NAMALWA (cell line): ENCODE data around the gene GET3.
A peak's percentile ranks its signal among the peaks of the same experiment; 100 is the strongest.

Source experiments
- DNase-seq: peaks from one replicate; pipeline ENCODE4 v3.0.0-alpha.2; 2015; ENCODE audit warnings: low spot score

GET3 gene

DNA sequence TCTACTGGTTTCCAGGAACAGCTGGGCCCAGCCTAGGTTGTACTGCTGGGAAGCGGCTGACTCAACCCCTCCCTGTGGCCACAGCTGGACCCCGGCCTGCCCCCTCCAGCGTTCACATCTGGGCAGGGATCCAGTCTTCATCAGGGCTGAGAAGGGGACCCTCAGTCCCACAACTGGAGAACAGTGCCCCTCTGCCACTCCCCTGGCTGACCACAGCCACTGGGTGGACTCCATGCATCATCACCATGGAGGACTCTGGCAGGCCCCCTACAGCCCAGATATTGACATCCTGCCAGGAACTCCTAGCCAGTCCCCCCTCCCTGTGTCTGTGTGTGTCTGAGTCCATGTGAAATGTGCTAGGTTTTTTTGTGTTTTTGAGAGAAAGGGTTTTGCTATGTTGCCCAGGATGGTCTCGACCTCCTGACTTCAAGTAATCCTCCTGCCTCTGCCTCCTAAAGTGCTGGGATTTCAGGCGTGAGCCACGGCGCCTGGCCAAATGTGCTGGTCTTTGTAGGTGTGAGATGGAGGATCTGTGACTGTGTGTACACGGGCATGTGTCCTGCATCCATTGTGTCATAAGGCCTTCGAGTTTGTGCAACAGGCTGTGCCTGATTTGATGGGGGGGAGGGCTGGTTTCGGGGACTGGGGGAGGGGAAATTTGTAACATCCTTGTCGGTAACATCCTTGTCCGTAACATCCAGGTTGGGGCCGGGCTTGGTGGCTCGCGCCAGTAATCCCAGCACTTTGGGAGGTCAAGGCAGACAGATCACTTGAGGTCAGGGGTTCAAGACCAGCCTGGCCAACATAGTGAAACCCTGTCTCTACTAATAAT, 42.1 kb downstream of the GET3 start:
- DNase-seq, result no peak

DNA sequence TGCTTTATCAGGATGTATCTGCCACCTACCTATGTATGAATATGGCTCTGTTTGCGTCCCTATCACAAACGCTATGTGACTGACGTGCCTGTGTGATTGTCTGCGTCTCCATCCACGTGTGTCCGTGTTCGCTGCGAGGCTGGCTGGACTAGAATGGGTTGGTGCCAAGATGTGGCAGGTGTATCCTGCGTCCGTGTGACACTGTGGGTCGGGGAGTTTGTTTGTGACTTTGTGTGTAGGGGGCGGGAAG, 44.8 kb downstream of the GET3 start:
- peak; percentile 75 for DNase-seq

DNA sequence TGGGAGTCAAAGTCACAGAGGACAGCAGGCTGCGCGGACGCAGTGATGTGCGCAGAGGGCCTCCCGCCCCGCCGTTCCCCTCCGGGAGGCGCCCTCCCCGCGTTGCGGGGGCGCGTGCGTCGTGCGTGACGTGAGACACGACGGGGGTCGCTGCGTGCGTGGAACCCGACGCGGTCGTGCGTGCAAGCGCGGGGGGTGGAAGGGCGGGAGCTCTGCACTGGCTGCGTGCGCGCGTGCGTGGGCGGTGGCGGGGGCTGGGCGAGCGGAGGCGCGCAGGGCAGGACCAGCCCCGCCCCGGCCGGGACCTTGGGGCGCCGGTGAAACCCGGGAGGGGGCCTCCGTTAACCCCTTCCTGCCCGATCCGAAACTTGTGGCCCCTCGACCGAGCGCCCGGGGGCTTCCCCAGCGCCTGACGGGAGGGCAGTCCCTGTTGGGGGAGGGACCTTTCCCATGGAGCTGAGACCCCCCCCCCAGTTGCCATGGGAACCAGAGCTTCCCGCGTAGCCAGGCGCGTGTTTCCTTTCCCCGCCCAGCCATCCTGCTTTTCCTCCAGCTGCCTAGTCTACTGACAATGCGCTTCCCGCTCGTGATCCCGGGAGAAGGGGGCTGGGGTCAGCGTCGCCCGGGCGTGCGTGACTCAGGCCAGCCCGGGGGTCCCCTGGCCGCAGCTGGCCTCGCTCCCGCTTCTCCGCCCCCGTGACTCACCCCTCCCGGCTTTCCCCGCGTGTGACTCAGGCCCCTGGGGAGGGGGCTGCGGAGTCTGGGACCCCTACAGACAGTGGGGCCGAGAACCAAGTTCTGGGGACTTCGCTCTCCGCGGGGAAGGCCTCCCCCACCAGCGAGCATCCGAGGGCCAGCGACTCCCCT, 45.4 kb downstream of the GET3 start:
- no peak for DNase-seq

DNA sequence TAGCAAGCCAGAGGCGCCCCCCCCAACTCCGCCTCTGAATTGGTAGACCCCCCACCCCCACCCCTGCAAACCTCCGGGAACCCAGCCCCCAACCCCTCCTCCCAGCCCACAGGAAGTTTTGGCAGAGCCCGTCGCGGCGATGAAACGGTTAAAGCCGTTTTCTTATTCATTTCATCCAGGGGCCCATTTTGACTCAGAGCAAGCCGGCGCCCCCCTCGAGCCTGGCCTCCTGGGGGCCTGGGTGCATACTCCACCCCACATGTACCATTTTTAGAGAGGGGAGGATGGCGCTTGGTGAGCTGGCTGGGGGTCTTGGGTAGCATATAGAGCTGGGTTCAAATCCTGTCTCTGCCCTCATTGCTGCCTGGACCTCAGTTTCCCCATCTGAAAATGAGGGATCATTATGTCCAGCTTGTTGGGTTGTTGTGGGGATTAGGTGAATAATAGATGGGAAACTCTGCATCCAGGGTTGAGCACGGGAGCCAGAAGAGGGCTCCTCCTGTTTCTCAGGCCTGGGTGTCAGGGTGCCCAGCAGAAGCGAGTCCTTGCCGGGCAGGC, 46.1 kb downstream of the GET3 start:
- no peak for DNase-seq

DNA sequence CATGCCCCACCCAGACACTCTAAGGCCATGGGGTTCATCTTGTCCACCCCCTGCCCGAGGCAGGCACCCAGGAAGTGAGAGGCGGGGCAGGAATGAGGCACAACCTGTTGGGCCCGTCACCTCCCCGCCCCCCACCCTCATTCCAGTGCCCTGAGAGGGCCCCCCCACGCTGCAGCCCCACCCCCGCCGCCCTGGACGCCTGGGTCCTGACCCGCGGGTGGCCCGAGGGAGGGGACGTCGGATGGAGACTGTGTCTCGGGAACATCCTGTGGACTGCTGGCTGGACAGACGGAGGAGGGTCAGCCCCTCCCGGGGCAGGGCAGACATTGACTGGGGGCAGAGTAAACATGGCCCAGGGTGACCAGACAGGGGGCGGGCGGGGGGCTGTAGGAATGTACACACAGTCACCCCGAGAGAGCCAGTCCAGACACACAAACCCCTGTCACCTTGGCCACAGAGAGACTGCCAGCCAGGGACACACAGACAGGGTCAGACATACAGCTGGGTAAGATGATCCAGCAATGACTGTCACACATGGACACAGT, 46.6 kb downstream of the GET3 start:
- no peak for DNase-seq

DNA sequence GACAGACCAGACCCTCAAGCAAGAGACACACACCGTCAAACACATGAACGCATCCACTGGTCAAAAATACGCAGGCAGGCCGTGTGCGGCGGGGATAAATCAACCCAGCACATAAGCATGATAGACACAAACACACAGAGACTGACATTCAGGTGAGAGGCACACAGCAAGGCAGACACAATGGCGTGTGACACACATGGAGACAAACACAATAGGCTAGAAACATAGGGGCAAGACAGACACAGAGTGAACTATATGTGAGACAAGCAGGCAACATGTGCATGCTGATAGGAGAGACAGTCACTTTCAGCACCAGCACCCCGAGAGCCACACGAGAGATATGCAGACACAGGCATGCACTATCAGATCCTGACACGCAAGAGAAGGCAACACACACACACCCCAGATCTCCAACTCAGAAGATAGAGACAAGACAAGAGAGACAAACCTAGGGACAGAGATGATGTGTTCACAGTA, 47.1 kb downstream of the GET3 start:
- peak; percentile 56 for DNase-seq

DNA sequence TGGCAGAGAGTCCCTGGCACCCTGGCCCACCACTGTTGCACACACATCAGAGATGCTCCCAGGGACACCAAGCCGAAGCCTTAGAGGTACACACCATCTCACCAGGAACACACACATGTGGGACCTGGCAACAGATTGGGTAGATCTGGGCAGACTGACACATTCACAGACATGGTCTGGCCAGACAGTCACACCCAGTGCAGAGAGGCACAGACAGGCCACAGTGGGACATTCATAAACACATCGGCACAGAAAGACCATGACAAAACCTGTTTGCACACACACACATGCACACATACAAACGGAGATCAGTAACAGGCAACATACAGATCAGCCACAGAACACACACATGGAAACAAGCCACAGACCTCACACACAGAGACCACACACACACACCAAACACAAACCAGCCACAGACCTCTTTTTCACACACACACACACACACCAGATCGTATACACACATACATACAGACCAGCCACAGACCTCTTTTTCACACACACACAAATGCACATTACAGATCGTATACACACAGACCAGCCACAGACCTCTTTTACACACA, 47.7 kb downstream of the GET3 start:
- no peak for DNase-seq

DNA sequence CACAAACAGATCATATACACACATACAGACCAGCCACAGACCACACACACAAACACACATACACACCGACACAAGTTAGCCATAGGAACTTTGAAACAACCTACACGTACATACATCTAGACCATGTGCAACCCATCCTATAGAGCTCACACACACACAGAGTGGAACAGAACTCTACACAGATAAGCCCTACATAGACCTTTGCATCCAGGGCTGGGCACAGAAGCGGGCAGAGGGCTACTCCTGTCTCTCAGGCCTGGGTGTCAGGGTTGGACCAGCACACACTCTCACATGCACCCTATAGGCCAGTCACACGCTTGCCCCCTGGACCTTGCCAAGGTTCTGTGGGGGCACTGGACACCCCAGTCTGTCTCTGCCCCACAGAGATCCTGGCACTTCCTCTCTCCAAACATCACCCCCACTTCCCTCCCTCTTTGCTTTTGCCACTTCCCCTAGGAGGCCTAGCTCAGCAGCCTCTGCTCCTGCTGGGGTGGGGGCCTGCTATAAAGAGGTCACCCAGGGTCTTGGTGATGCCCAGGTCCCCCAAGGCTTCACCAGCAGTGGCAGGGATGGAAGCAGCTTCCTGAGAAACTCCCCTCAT, 48.2 kb downstream of the GET3 start:
- DNase-seq, result no peak

DNA sequence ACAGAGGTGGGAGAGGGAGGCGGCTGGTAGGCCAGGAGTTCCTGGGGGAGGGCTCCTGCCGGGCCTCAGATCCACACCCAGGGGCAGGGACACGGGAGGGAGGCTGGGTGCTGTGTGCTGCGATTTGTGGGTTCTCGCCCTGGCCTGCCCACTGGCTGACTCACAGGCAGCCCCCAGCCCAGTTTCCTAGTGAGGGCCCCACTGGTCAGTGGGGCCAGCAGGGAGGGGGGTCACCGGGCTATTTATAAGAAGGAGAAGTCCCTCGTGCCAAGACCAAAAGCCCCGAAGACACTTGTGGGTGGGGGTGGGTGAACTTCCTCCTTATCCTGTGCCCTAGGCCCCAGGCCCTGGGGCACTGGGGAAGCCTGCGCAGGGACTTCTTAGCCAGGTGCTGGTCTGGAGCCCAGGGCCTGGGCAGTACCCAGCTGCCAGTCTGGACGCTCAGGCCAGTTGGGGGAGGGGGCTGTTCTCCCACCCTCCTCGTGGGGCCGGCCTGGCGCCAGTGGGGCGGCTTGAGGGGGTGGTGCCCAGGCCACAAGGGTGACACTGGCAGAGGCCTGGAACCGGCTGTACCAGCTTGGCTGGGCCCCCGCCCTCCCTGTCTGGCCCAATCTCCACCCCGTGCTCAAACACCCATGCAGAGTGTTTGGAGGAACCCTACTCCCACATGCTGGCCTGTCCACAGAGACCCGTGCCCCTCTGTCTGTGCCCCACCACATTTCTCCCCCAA, 49.0 kb downstream of the GET3 start:
- peak; percentile 54 for DNase-seq

DNA sequence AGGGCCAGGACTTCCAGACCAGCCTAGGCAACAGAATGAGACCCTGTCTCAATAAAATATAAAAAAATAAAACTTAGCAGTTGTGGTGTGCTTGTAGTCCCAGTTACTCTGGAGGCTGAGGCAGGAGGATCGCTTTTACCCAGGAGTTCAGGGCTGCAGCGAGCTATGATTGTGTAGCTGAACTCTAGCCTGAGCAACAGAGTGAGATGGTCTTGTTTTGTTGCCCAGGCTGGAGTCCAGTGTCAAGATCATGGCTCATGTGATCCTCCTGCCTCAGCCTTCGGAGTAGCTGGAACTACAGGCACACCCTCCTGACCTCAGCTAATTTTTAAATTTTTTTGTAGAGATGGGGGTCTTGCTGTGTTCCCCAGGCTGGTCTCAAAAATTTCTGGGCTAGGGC, 49.7 kb downstream of the GET3 start:
- DNase-seq, result no peak

DNA sequence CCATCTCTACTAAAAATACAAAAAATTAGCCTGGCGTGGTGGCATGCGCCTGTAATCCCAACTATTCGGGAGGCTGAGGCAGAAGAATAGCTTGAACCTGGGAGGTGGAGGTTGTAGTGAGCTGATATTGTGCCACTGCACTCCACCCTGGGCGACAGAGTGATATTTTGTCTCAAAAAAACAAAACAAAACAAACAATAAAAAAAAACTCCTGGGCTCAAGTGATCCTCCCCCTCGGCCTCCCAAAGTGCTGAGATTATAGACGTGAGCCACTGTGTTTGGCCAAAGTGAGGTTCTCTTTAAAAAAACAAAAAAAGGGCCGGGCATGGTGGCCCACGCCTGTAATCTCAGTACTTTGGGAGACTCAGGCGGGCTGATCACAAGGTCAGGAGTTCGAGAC, 50.2 kb downstream of the GET3 start:
- DNase-seq, result no peak

DNA sequence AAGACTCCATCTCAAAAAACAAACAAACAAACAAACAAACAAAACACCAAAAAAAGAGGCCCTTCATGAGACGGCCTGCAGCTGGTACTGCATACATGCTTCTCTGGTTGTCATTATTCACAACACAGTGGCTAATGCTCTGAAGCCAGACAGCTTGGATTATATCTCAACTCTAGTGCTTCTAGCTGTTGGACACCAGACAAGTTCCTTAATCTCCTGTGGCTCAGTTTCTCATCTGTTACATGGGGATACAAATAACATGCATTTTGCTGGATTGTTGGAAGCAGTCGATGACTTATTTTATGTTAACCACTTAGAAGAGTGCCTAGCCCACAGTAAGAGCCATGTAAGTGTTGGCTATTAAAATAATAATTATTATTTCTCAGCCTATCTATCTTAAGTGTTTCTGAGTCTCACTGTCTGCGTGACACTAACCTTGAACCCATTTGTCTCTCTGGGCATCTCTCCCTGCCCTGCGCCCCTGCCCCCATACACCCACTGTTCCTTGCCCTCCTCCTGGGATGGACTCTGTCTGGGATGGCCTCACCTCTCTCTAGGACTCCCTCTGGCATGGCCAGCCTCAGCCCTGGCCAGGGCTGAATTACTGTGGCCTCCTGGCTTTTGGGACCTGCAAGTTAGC, 50.9 kb downstream of the GET3 start:
- peak; percentile 57 for DNase-seq

DNA sequence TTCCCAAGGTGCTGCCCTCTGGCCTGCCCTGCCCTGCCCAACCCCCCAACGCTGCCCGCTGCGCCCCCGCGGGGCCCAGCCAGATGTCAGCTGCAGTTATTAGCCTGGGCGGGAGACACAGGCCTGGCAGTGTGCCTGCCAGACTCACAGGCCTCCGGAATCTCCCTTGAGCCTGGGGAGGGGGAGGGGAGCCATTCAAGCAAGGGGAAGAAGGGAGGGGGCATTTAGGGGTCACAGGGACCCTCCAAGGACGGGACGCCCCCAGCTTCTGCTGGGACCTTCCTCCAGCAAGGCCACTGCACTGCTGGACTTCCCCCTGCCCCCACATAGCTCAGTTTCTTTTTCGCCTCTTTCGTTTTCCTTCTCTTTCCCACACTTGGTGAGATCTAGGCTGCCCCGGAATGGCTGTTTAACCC, 51.4 kb downstream of the GET3 start:
- DNase-seq, result peak; percentile 78

DNA sequence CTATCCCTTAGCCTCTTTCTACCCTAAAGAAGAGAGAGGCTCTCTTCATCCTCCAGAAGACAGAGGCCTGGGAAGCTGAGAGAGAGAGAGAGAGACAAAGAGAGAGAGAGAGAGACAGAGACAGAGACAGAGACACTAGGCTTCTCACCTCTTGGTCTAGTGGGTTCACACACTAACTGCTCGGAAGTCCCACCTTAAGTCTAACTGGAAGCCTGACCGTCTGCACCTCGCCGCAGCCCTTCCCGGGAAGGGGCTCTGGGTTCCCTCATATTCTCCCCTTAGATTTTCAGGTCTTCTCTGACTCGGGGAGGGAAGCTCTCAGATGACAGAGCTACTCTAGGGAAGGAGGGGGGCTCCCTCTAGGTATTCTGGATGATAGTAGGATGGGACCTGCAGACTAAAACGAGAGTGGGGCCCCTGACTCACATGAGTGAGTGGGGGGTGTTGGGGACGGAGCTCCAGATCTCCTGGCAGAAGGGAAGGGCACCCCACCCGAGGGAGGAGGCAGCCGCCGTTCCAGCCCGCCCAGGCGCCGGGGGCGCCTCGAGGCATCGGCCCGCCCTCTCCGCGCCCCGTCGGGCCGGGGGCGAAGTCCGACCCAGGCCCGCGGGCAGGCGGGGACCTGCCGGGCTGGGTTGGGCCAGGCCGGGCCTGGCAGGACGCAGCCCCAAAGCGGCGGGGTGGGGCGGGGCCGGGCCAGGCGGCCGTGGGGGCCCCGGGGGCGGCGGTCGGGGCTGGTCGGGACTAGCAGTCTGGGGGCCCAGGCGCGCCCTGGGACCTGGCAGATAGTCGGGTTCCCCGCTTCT, 52.0 kb downstream of the GET3 start:
- DNase-seq, result peak; percentile 64

DNA sequence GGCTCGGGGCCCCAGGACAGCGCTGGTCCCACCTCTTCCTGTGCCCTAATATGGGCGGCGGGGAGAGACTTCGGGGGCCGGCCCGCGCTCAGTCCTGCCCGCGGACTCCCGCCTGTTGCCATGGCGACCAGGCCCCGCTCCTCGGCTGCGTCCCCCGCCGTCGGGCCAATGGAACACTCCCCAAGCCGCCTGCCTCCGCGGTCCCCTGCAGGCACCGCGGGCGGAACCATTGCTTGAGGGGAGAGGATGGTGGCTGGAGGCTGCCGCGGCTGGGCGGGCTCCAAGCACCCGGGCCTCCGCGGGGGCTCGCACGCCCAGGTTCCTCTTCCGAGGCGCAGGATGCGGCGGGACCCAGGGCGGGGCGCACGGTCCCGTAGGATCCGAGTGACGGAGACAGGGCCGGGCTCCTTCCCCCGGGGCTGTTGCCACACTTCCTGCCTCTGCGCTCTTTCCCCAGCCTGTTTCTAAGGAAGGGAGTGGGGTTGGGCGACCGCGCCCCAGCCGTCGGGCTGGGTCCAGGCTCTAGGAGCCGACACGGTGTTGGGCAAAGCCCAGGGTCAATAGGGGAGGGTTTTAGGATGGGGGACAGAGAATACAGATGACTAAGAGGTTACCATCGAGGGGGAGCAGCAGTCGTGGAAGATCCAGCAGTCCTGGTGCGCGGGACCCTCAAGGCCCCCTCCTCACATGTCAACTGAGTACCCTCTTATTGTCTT, 52.8 kb downstream of the GET3 start:
- peak; percentile 98 for DNase-seq

DNA sequence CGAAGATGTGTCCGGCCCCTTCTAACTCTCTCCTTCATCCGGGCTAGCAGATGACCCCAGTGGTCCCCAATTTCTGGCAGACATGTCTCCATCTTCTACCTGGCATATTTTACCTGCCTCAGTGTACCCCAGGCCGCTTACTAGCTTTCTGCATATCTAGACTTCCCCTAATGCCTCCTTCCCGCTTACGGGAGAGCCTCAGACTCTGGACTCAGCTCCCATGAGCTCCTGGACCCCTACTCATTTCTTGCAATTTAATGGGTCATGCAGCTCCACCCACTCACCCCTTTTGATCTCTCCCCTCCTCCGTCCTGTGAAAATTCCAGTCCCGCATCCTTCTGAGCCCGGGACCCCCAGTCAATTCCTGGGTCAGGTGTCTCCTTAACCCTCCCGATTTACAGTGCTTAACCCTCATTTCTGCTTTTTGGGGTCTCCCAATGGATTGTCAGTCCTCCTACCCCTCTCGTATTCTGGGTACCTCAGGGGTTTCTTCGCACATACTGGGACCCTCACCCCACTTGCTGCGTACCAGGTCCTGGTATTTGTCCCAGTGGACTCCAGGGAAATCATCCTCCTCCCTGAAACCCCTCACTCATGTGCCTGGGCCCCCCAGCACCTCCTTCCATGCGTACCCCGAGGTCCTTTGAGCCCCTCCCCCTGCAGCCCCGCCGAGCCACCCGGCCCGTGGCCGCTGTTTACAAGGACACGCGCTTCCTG, 53.5 kb downstream of the GET3 start:
- no peak for DNase-seq

DNA sequence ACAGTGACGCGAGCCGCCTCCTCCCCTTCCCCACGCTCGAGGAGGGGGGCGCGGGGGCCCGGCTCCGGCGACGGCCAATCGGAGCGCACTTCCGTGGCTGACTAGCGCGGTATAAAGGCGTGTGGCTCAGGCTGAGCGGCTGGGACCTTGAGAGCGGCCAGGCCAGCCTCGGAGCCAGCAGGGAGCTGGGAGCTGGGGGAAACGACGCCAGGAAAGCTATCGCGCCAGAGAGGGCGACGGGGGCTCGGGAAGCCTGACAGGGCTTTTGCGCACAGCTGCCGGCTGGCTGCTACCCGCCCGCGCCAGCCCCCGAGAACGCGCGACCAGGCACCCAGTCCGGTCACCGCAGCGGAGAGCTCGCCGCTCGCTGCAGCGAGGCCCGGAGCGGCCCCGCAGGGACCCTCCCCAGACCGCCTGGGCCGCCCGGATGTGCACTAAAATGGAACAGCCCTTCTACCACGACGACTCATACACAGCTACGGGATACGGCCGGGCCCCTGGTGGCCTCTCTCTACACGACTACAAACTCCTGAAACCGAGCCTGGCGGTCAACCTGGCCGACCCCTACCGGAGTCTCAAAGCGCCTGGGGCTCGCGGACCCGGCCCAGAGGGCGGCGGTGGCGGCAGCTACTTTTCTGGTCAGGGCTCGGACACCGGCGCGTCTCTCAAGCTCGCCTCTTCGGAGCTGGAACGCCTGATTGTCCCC, 54.2 kb downstream of the GET3 start, which contains the start of gene JUNB:
JUNB (plus strand) TSS at position 142 of the 706 bp plus-strand sequence; CDS start at position 428, 286 bp downstream.
- peak; percentile 96 for DNase-seq
